Renal pelvis (tissue), 12 donors: Measurements from ENCODE around the gene RGCC. TPM values are rescaled to one million over a fixed set of nuclear protein-coding genes. Genes with fewer than 3 reads are reported as not detected.
"Not testable (repeated sequence)": the region's sequence is repeated elsewhere in the genome, so short reads cannot be mapped to it uniquely, and the experiment has no call there.

Source experiments
- DNase-seq: peaks from one replicate; pipeline ENCODE4 v3.0.0-alpha.2; 2013
- long read RNA-seq, 16 experiments: transcript quantifications; one replicate each; lab custom pipeline, GENCODE V29; 2026
- polyA plus RNA-seq, 3 donors: library from polyadenylated mRNA; unstranded; fragments of 120-200 nt; gene quantifications; one replicate each; pipeline ENCODE4 v1.2.1, GENCODE V29; 2013; ENCODE audit not compliant: insufficient read length in 3 of 3

Gene RGCC, protein sequence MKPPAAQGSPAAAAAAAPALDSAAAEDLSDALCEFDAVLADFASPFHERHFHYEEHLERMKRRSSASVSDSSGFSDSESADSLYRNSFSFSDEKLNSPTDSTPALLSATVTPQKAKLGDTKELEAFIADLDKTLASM
- polyA plus RNA-seq = 10 to 100 TPM in 1 of 3 donors, 1 to 10 TPM in 2; 8.0 to 12.3 (median 9.4) TPM
- long read RNA-seq, donor 1, transcript RGCC-201 (5 exons, 960 nt) = major isoform, 20 of 25 reads
- long read RNA-seq, donor 1, partial matches to known transcripts = 5 of 25 reads
- long read RNA-seq, donor 1, other reads (novel, unspliced or antisense) = 0 of 25 reads
- long read RNA-seq, donor 2, transcript RGCC-201 (5 exons, 960 nt) = major isoform, 15 of 15 reads
- long read RNA-seq, donor 2, partial matches to known transcripts = 0 of 15 reads
- long read RNA-seq, donor 2, other reads (novel, unspliced or antisense) = 0 of 15 reads
- long read RNA-seq, donor 3, transcript RGCC-201 (5 exons, 960 nt) = major isoform, 15 of 15 reads
- long read RNA-seq, donor 3, partial matches to known transcripts = 0 of 15 reads
- long read RNA-seq, donor 3, other reads (novel, unspliced or antisense) = 0 of 15 reads
- long read RNA-seq, donor 4, transcript RGCC-201 (5 exons, 960 nt) = major isoform, 19 of 19 reads
- long read RNA-seq, donor 4, partial matches to known transcripts = 0 of 19 reads
- long read RNA-seq, donor 4, other reads (novel, unspliced or antisense) = 0 of 19 reads
- long read RNA-seq, donor 5, transcript RGCC-201 (5 exons, 960 nt) = major isoform, 6 of 6 reads
- long read RNA-seq, donor 5, partial matches to known transcripts = 0 of 6 reads
- long read RNA-seq, donor 5, other reads (novel, unspliced or antisense) = 0 of 6 reads
- long read RNA-seq, donor 6, transcript RGCC-201 (5 exons, 960 nt) = major isoform, 8 of 8 reads
- long read RNA-seq, donor 6, partial matches to known transcripts = 0 of 8 reads
- long read RNA-seq, donor 6, other reads (novel, unspliced or antisense) = 0 of 8 reads
- long read RNA-seq, donor 7, transcript RGCC-201 (5 exons, 960 nt) = major isoform, 11 of 11 reads
- long read RNA-seq, donor 7, partial matches to known transcripts = 0 of 11 reads
- long read RNA-seq, donor 7, other reads (novel, unspliced or antisense) = 0 of 11 reads
- long read RNA-seq, donor 8, transcript RGCC-201 (5 exons, 960 nt) = major isoform, 14 of 14 reads
- long read RNA-seq, donor 8, partial matches to known transcripts = 0 of 14 reads
- long read RNA-seq, donor 8, other reads (novel, unspliced or antisense) = 0 of 14 reads
- long read RNA-seq, donor 9, transcript RGCC-201 (5 exons, 960 nt) = major isoform, 12 of 12 reads
- long read RNA-seq, donor 9, partial matches to known transcripts = 0 of 12 reads
- long read RNA-seq, donor 9, other reads (novel, unspliced or antisense) = 0 of 12 reads
- long read RNA-seq, donor 10, transcript RGCC-201 (5 exons, 960 nt) = major isoform, 15 of 15 reads
- long read RNA-seq, donor 10, partial matches to known transcripts = 0 of 15 reads
- long read RNA-seq, donor 10, other reads (novel, unspliced or antisense) = 0 of 15 reads
- long read RNA-seq, donor 11, transcript RGCC-201 (5 exons, 960 nt) = major isoform, 5 of 5 reads
- long read RNA-seq, donor 11, partial matches to known transcripts = 0 of 5 reads
- long read RNA-seq, donor 11, other reads (novel, unspliced or antisense) = 0 of 5 reads
- long read RNA-seq, donor 12, transcript RGCC-201 (5 exons, 960 nt) = major isoform, 11 of 11 reads
- long read RNA-seq, donor 12, partial matches to known transcripts = 0 of 11 reads
- long read RNA-seq, donor 12, other reads (novel, unspliced or antisense) = 0 of 11 reads
- long read RNA-seq, donor 13, partial matches to known transcripts = 0 of 4 reads
- long read RNA-seq, donor 13, other reads (novel, unspliced or antisense) = 0 of 4 reads
- long read RNA-seq, donor 14 = 0 reads
- long read RNA-seq, donor 15, transcript RGCC-201 (5 exons, 960 nt) = major isoform, 16 of 16 reads
- long read RNA-seq, donor 15, partial matches to known transcripts = 0 of 16 reads
- long read RNA-seq, donor 15, other reads (novel, unspliced or antisense) = 0 of 16 reads
- long read RNA-seq, donor 16, transcript RGCC-201 (5 exons, 960 nt) = major isoform, 15 of 20 reads
- long read RNA-seq, donor 16, partial matches to known transcripts = 5 of 20 reads
- long read RNA-seq, donor 16, other reads (novel, unspliced or antisense) = 0 of 20 reads

DNA sequence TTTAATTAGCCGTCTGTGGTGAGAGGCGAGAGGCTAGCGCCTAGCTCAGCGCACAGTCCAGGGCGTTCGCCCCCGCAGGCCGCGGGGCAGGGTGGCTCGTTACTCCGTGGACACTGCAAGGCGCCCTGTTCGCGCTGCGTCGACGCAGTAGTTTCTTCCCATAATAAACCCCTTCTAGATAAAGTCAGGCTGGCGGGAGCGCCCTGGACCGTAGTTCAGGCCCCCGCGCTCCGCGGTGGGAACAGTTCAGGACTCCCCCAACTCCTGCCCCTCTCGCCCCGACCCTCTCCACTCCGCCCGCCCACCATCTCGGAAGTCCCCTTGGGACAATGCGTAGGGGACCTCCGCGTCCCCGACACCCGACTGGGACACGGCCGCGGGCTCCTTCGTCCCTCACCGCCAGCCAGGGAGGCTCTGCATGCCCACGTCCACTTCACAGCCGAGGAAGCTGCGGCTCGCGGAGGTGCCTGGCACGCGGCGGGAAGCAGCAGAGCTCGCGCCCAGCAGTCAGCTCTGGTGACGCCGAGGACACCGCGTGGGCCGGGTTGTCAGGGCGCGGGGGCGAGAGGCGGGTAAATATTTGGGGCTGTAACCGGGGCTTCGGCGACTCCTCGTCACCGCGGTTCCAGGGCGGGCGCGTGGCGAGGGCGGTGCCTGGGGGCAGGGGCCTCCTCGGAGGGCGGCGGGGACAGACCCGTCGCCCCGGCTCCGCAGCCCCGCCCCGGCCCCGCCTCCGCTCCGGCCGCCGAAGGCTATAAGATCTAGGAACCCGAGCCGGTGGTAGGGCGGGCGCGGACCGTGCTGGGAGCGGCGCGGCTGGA, at the start of gene RGCC:
TSS of gene RGCC (plus strand) at position 783 of the 821 bp plus-strand sequence. CDS start 158 bp downstream, outside the sequence.
- peak; percentile 64 for DNase-seq

DNA sequence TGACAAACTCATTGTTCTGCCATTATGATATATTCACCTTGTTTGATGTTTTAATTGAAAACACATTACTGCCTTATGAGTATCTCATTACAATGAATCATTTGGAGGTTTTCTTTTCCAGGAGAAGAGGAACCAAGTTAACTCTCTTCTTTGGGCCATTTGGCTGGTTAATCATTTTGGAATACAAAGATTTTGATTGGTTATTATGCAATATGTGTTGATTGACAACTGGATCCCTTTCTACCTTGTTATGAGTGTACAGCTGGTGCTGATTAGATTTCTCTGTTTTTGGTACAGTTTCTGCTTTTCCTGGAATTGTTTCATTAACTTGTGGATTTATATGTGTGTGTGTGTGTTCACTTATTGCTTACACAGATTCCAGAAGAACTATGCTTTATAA, 49.2 kb upstream of the RGCC start:
- no peak for DNase-seq

DNA sequence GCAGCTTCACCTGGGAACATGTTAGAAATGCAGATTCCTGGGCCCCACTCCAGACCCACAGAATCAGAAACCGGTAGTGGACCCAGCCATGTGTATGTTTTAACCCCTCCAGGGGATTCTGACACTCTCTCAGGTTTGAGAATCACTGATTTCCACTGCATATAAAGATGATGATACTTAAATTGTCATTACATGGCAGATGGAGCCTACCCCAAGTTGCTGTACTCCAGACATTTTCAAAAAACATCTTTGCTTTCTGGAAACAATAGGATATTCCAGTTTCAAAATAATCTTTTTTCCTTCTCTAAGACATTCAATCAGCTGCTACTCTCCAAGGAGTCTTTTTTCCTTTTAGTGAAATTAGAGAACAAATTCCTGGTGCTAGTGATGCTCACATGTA, 48.6 kb upstream of the RGCC start:
- DNase-seq = no peak

DNA sequence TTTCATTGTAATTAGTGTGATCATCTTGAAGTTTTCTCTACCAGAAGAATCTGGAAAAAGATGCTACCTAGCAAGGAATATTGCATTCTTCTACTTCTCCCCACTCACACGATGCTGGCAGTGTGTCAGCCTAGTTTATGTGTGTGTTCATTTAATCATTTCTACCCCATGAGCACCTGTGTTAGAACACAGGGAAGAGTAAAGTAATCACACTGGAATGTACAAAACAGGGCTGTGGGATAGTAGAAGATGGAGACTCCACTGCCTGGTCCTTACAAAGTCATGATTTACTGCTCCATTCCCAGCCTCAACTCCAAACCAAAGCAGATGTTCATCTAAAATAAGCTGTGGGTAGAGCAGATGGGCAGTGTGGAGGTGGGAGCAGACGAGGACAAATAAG, 47.7 kb upstream of the RGCC start:
- no peak for DNase-seq

DNA sequence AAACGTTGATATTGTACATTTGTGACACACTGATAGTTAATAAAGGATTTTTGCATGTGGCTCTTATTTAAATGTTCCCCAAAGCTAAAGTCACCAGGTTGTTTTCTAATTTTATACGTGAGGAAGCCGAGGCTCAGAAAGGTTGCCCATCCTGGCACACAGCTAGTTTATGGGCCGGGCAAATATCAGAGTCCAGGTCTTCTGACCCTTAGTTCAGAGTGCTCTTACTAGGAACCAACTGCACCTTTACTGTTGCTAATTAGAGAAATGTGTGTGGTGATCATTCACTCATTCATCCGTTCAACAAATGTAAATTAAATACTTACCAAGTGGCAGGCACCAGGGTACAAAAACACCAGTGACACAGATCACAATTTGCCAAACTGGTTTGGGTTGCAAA, 46.3 kb upstream of the RGCC start:
- no peak for DNase-seq

DNA sequence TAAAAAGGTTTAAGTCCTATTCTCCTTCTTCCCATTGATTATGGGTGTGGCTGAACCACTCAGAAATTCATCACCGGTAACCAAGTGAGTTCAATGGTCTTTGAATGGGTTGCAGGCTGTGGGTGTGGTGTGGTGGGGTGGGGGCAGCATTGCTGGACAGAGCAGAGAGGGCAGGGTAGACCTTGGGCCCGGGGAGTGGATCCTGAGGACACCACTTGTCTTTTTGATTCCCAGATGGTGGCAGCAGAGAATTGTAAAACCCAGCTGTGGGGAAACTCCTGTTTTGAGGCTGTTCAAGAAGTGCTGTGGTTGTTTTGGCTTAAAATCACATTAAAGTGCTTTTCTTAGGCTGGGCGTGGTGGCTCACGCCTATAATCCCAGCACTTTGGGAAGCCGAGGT, 45.8 kb upstream of the RGCC start:
- peak; percentile 36 for DNase-seq

DNA sequence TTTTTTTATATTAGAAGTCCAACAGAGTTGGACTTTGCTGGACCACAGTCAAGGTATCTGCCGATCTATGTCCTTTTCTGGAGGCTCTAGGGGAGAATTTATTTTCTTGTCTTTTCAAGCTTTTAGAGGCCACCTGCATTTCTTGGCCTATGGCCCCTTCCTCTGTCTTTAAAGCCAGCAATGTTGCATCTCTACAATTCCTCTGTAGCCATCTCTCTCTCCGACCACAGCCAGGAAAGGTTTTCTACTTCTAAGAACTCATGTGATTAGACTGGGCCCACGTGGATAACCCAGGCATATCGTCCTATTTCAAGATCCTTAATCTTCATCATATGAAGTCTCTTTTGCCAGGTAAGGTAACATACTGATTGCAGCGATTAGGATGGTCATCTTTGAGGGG, 43.5 kb upstream of the RGCC start:
- DNase-seq = no peak

DNA sequence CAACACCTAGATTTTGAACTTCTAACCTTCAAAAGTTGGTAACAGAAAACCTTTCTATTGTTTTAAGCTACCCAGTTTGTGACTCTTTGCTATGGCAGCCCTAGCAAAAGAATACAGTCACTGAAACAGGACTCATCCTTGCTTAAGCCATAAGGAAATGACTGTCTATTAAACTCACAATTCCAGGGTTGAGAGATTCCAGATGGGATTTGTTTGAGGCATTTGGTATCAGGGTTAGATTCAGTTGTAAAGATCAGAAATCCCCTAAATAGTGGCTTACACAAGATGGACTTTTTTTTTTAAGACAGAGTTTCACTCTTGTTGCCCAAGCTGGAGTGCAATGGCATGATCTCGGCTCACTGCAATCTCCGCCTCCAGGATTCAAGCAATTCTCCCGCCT, 41.1 kb upstream of the RGCC start:
- no peak for DNase-seq

DNA sequence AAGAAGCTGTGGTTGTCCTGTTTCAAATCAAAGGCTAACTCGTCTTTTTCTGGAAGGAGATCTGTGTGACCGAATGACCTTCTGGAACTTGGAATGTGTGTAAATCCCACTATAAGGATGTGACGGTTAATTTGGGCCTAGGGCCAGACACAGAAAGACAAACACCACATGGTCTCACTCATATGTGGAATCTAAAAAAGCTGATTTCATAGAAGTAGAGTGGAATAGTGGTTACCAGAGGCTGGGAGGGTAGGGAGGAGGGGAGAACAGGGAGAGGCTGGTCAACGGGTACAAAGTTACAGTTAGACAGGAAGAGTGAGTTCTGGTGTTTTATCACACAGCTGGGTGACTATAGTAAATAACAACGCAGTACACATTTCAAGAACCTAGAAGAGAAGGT, 39.3 kb upstream of the RGCC start:
- DNase-seq = peak; percentile 31

DNA sequence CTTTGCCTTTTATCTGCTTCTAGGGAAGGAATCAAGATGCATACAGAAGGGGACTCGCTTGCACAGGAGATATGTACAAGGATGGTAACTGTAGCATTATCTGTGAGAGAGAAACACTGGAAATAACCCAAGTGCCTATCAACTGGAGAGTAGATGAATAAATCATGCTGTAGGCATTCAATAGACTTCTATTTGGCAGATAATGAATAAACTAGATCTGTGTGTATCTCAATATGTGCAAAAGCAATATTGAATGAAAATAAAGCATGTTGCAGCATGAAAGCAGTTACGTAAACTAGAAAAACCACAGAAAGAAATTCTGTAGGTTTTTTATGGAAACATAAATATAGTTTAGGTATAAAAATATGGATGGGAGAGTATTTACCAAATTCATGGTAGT, 38.6 kb upstream of the RGCC start:
- no peak for DNase-seq

DNA sequence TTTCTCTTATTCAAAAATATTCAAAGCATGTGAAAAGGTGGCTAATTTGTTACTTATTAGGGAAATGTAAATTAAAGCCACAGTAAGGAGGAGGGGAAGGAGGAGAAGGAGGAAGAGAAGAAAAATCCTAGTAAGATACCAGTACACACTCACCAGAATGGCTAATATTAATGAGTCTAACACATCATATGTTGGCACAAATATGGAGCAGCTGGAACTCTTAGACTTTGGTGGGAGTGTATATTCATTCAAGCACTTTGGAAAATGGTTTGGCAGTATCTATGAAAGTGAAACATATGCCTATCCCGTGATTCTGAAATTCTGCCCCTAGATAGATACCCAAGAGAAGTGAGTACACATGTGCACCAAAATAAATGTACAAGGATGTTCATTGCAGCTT, 38.1 kb upstream of the RGCC start:
- no peak for DNase-seq

DNA sequence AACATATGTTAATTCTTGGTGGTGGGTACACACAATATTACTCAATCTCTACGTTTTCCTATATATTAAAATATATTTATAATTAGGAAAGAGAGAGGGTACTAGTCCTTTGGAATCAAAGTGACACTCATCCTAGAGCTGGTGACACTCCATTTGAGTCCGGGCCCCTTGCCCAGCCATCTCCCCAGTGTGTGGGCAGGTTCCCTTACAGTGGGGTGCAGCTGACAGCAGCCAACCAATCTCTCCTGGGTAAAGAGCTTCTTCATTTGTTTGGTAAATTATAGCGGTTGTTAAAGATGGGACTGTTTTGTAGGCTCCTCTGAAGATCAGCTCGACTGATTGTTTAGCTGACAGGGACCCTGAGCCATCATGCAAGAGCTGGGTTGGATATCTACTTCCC, 37.2 kb upstream of the RGCC start:
- no peak for DNase-seq

DNA sequence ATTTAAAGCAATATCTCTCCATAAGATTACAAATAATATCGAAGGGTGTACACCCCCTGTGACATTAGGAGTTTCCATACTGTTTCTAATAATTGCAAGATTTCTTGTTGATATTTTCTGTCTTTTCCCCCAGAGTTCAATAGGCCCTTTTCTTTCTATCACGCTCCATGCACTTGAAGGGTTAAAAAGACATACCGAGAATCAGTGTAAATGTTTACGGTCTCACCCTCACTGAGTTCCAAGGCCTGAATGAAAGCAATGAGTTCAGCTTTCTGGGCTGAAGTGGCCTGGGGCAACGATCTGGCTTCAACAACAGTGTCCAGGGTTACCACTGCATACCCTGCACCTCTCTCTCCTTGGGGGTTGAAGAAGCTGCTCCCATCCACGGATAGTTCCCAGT, 36.0 kb upstream of the RGCC start:
- not testable (repeated sequence) for DNase-seq

DNA sequence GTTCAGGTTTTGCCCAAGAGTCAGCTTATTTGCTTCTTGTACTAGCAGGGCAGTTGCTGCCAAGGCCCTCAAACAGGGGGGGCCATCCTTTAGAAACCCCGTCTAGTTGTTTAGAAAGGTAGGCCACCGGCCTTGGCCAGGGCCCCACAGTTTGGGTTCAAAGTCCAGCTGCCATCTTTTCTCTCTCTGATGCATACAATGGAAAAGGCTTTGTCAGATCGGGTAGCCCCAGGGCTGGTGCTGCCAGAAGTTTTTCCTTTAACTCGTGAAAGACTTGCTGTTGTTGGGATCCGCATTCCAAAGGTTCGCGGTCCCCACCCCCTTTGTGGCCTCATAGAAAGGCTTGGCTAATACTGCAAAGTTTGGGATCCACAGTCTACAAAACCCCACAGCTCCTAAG, 35.4 kb upstream of the RGCC start:
- DNase-seq = not testable (repeated sequence)

DNA sequence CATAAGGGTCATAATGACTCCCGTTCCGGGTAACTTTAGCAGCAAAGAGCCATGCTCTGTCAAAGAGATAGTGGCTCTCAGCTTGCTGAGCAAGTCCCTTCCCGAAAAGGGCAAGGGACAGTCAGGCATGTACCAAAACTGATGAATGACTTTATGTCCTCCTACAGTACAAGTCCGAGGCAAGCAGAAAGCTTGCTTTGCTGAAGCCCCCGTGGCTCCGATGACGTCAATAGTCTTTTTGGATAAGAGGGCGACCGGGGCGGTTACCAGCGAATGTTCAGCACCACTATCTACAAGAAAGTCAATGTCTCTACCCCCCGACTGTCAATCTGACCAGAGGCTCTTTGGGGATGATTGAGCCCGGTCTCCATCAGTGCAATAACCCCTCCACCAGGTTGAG, 34.1 kb upstream of the RGCC start:
- not testable (repeated sequence) for DNase-seq

DNA sequence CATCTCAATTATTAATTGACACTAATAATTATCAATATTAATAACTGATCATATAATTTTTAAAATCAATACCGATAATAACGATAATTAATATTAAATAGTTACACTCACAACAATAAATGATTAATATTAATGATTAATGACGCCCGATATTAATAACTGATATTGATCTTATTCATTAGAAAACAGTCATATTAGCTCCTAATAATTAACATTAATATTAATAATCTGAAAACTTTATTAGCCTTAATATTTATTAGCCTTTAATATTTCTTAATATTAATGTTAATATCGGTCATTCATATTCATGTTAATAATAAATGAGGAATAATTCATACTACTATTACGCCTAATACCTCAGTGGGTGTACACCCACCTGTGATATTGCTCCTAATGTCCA, 32.7 kb upstream of the RGCC start:
- not testable (repeated sequence) for DNase-seq

DNA sequence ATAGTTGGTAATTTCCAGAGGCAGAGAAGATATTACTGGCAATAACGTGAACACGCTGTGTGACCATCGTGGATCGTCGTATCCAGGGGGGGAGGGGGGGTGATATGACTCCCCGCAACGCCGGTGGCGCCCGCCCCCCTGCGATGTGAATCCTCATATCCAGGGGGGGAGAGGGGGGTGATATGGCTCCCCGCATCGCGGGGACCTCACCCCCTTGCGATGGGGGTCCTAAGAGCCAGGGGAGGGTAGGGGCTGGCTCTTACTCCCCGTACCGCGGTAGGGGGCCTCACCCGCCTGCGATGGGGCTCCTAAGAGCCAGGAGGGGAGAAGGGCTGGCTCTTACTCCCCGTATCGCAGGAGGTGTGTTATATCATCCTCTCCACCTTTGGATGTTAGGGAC, 31.3 kb upstream of the RGCC start:
- DNase-seq = no peak

DNA sequence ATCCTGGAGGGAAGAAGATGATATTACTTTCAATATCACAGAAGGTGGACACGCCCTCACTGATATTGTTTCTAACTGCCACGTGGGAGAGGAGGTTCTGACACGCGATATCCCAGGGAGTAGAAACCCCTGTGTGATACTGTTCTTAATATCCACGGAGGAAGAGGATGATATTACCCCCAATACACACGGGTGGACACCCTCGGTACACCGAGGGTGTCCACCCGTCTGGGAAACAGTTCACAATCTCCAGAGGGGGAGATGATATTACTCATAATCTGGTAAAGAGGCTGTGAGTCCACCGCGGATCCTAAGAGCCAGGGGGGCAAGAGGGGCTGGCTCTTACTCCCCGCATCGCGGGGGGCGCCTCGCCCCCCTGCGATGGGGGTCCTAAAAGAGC, 29.7 kb upstream of the RGCC start:
- DNase-seq = no peak

DNA sequence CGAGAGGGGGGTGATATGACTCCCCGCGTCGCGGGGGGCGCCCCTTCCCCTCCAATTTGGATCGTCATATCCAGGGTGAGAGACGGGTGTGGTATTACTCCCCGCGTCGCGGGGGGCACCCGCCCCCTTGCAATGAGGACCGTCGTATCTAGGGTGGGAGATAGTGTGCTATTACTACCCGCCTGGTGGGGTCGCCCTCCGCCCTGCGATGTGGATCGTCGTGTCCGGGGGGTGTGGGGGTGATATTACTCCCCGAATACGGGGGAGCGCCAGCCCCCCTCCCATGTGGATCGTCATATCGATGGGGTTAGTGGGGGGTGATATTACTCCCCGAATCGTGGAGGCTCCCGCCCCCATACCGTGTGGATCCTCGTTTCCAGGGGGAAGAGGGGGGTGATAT, 29.2 kb upstream of the RGCC start:
- no peak for DNase-seq
